Mesendoderm (in vitro differentiated cells): ENCODE data around the gene EEPD1.

Experiments
- DNase-seq: peaks from one replicate; pipeline ENCODE4 v3.0.0; 2013
- H2AK5ac ChIP-seq: 2 replicates; pipeline ENCODE4 v1.6.1; 2013; ENCODE audit warnings: low read length, inconsistent platforms
- H2BK120ac ChIP-seq: 2 replicates; pipeline ENCODE4 v1.6.1; 2013; ENCODE audit warnings: low read depth, mild to moderate bottlenecking, low read length, moderate library complexity, mixed read lengths
- H2BK15ac ChIP-seq: replicated peaks from 2 replicates; pipeline ENCODE4 v1.6.1; 2013; ENCODE audit warnings: low read depth, mild to moderate bottlenecking, moderate library complexity
- H2BK5ac ChIP-seq: 2 replicates; pipeline ENCODE4 v1.6.1; 2013; ENCODE audit warnings: low read length, inconsistent platforms
- H3K18ac ChIP-seq: 2 replicates; pipeline ENCODE4 v1.6.1; 2013; ENCODE audit warnings: mild to moderate bottlenecking, low read length, mixed read lengths
- H3K23ac ChIP-seq: one replicate; pipeline ENCODE4 v1.6.1; 2013; ENCODE audit warnings: low read length
- H3K27ac ChIP-seq: 2 replicates; pipeline ENCODE4 v1.5.1; 2013; ENCODE audit warnings: low read depth, mild to moderate bottlenecking, inconsistent platforms, low read length, moderate library complexity
- H3K27me3 ChIP-seq: 2 replicates; pipeline ENCODE4 v1.6.1; 2013; ENCODE audit warnings: low read length, control low read depth, mild to moderate bottlenecking, inconsistent platforms; ENCODE audit not compliant: insufficient read depth, poor library complexity
- H3K36me3 ChIP-seq: 2 replicates; pipeline ENCODE4 v1.6.1; 2013; ENCODE audit warnings: low read length, inconsistent platforms; ENCODE audit not compliant: control insufficient read depth, insufficient read depth
- H3K4ac ChIP-seq: one replicate; pipeline ENCODE4 v1.6.1; 2013; ENCODE audit warnings: low read depth, mild to moderate bottlenecking, low read length, moderate library complexity
- H3K4me1 ChIP-seq: 2 replicates; pipeline ENCODE4 v1.6.1; 2013; ENCODE audit warnings: low read depth, low read length, inconsistent platforms; ENCODE audit not compliant: control insufficient read depth
- H3K4me2 ChIP-seq: 2 replicates; pipeline ENCODE4 v1.6.1; 2013; ENCODE audit warnings: low read length
- H3K4me3 ChIP-seq: 2 replicates; pipeline ENCODE4 v1.5.1; 2013; ENCODE audit warnings: mild to moderate bottlenecking, low read length
- H3K56ac ChIP-seq: one replicate; pipeline ENCODE4 v1.6.1; 2013; ENCODE audit warnings: low read length
- H3K79me1 ChIP-seq: 2 replicates; pipeline ENCODE4 v1.6.1; 2013; ENCODE audit warnings: low read length, inconsistent platforms
- H3K79me2 ChIP-seq: 2 replicates; pipeline ENCODE4 v1.6.1; 2013; ENCODE audit warnings: mild to moderate bottlenecking, low read length; ENCODE audit not compliant: control insufficient read depth, insufficient read depth
- H3K9ac ChIP-seq: 2 replicates; pipeline ENCODE4 v1.6.1; 2013; ENCODE audit warnings: low read length, inconsistent platforms
- H4K5ac ChIP-seq: one replicate; pipeline ENCODE4 v1.6.1; 2013; ENCODE audit warnings: low read length
- H4K8ac ChIP-seq: one replicate; pipeline ENCODE4 v1.6.1; 2013; ENCODE audit warnings: low read depth, mild to moderate bottlenecking, control low read depth, low read length, moderate library complexity
- WGBS: extraction: QIAGEN DNeasy Blood & Tissue Kit; methylation state at CpG from one replicate; pipeline ENCODE4 v1.1.7; 2013; ENCODE audit warnings: low lambda C conversion rate, missing lambda C conversion rate; ENCODE audit not compliant: insufficient coverage; ENCODE audit errors: extremely low coverage; 5-methylcytosine and 5-hydroxymethylcytosine counted together

The EEPD1 gene

GRCh38 chr7:36127075-36127740, 25.8 kb upstream of the EEPD1 start:
- Histone ChIP-seq H2BK15ac (no peak overlapping the region), H3K4me2 (no peak overlapping the region), H3K27me3 (no peaks in the 10 kb centered on the region), H3K27ac (no peak overlapping the region), H3K56ac (no peak overlapping the region), H4K5ac (no peak overlapping the region), H2AK5ac (no peak overlapping the region), H3K4ac (no peak overlapping the region), H3K79me2 (no peaks in the 10 kb centered on the region), H3K18ac (no peak overlapping the region), H3K9ac (no peak overlapping the region), H3K4me3 (no peak overlapping the region), H4K8ac (no peak overlapping the region), H2BK5ac (no peak overlapping the region), H3K36me3 (no peaks in the 10 kb centered on the region), H3K79me1 (no peaks in the 10 kb centered on the region), H2BK120ac (no peak overlapping the region), H3K4me1 (no peaks in the 10 kb centered on the region), H3K23ac (no peak overlapping the region)
- no CpG with 5 or more reads among the region's 4 CpGs for WGBS
- DNase-seq: no peak

GRCh38 chr7:36128448-36129047, 24.5 kb upstream of the EEPD1 start:
- no peaks in the 10 kb centered on the region for H3K36me3 ChIP-seq
- H3K4me2 ChIP-seq: no peak overlapping the region
- H3K4me1 ChIP-seq: no peaks in the 10 kb centered on the region
- H3K79me2 ChIP-seq: no peaks in the 10 kb centered on the region
- H3K18ac ChIP-seq: no peak overlapping the region
- H3K4ac ChIP-seq: no peak overlapping the region
- no CpG with 5 or more reads among the region's 10 CpGs for WGBS
- no peak overlapping the region for H3K4me3 ChIP-seq
- peak; percentile 44 for DNase-seq
- H3K23ac ChIP-seq: no peak overlapping the region
- H3K9ac ChIP-seq: no peak overlapping the region
- H3K79me1 ChIP-seq: no peaks in the 10 kb centered on the region
- H3K56ac ChIP-seq: no peak overlapping the region
- H2AK5ac ChIP-seq: no peak overlapping the region
- no peak overlapping the region for H2BK15ac ChIP-seq
- H4K8ac ChIP-seq: no peak overlapping the region
- H3K27ac ChIP-seq: no peak overlapping the region
- H2BK120ac ChIP-seq: no peak overlapping the region
- no peaks in the 10 kb centered on the region for H3K27me3 ChIP-seq
- H2BK5ac ChIP-seq: no peak overlapping the region
- H4K5ac ChIP-seq: no peak overlapping the region

DNA sequence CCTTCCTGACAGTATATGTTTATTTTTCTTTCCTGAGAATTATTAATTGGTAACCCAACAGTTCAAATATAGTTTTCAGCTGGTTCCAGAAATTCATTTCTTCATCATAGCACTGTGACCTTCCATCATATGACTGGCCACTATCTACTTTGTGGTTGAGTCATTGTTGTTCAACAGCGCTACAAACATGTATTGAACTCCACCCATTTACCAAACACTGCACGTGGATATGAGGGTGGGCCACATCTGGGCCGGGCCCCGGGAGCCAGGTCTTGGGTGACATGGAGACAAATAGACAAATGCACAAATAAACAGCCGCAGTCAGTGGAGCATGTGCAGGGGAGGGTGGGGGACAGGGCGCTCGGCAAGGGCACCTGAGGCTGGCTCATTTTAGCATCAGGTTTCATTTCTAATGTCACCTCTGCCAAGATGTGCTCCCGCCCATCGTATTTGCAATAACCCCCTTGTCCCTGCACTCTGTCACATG, 24.0 kb upstream of the EEPD1 start:
- Histone ChIP-seq H3K23ac (no peak overlapping the region), H2BK15ac (no peak overlapping the region), H3K27ac (no peak overlapping the region), H3K4me3 (no peak overlapping the region), H3K4ac (no peak overlapping the region), H3K4me1 (no peaks in the 10 kb centered on the region), H2BK5ac (no peak overlapping the region), H2BK120ac (no peak overlapping the region), H3K56ac (no peak overlapping the region), H3K18ac (no peak overlapping the region), H3K4me2 (no peak overlapping the region), H2AK5ac (no peak overlapping the region), H3K9ac (no peak overlapping the region), H4K5ac (no peak overlapping the region), H4K8ac (no peak overlapping the region), H3K79me2 (no peaks in the 10 kb centered on the region), H3K27me3 (no peaks in the 10 kb centered on the region), H3K79me1 (no peaks in the 10 kb centered on the region), H3K36me3 (no peaks in the 10 kb centered on the region)
- no CpG with 5 or more reads among the region's 9 CpGs for WGBS
- no peak for DNase-seq

DNA sequence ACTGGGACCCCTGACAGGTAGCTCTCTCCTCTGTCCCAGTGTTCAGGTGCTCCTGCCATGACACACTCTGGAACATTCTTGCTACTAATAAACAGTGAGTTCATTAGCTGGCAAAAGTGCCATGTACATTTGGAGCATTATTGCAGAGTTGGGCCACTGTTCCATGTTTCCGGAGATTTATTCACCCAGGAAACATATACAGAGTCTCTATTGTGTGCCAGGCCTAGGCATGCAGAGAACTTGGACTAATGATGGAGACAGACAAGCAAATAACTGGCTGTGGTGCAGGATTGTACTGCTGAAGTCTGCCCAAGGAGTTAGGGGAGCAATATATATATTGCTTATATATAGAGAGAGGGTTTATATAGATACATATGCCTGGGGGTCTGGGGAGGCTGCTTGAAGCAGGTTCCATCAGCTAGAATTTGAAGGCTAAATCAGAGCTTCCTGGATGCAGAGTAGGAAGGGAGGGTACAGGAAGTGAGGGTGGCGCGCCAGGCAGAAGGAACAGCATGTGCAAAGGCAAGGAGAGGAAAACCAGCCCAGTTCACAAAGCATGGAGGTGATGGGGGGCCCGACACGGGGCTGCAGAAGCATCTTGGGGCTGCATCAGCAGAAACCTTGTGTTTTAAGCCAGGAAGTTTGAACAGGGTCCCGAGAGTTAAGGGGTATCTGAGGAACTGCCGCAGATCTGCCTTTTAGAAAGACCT, 22.7 kb upstream of the EEPD1 start:
- Histone ChIP-seq H2BK15ac (no peak overlapping the region), H3K36me3 (no peaks in the 10 kb centered on the region), H3K79me2 (no peaks in the 10 kb centered on the region), H2BK5ac (no peak overlapping the region), H3K27me3 (no peaks in the 10 kb centered on the region), H2AK5ac (no peak overlapping the region), H3K4me3 (no peak overlapping the region), H3K27ac (no peak overlapping the region), H3K4me1 (no peaks in the 10 kb centered on the region), H3K56ac (no peak overlapping the region), H3K4ac (no peak overlapping the region), H3K23ac (no peak overlapping the region), H3K18ac (no peak overlapping the region), H4K8ac (no peak overlapping the region), H2BK120ac (no peak overlapping the region), H3K4me2 (no peak overlapping the region), H4K5ac (no peak overlapping the region), H3K9ac (no peak overlapping the region), H3K79me1 (no peaks in the 10 kb centered on the region)
- no CpG with 5 or more reads among the region's 7 CpGs for WGBS
- DNase-seq: no peak

- H2BK5ac ChIP-seq: no peak overlapping the region
- no peak overlapping the region for H2BK120ac ChIP-seq
- H3K23ac ChIP-seq: no peak overlapping the region
- no peak overlapping the region for H3K4me3 ChIP-seq
- no peak overlapping the region for H3K9ac ChIP-seq
- H4K5ac ChIP-seq: no peak overlapping the region
- no CpG with 5 or more reads among the region's 4 CpGs for WGBS
- H2AK5ac ChIP-seq: no peak overlapping the region
- H3K36me3 ChIP-seq: no peaks in the 10 kb centered on the region
- no peak overlapping the region for H3K4me2 ChIP-seq
- no peaks in the 10 kb centered on the region for H3K79me2 ChIP-seq
- no peaks in the 10 kb centered on the region for H3K79me1 ChIP-seq
- no peak overlapping the region for H4K8ac ChIP-seq
- no peaks in the 10 kb centered on the region for H3K4me1 ChIP-seq
- no peak overlapping the region for H2BK15ac ChIP-seq
- no peak overlapping the region for H3K27ac ChIP-seq
- no peaks in the 10 kb centered on the region for H3K27me3 ChIP-seq
- H3K18ac ChIP-seq: no peak overlapping the region
- H3K56ac ChIP-seq: no peak overlapping the region
- no peak for DNase-seq
- H3K4ac ChIP-seq: no peak overlapping the region
These were observed 22.0 kb upstream of the EEPD1 start for GRCh38 chr7:36131026-36131425.
